Measurements from ENCODE around the gene VANGL2.

The VANGL2 gene

GRCh38 chr1:160400223-160400645 lies at the start of gene VANGL2:
VANGL2 (plus strand) TSS chr1:160400564; CDS start chr1:160415838, 15,274 bp downstream.
- DNase-seq: no peak

GRCh38 chr1:160351629-160352028 lies 48.7 kb upstream of the VANGL2 start:
- DNase-seq: no peak

DNA sequence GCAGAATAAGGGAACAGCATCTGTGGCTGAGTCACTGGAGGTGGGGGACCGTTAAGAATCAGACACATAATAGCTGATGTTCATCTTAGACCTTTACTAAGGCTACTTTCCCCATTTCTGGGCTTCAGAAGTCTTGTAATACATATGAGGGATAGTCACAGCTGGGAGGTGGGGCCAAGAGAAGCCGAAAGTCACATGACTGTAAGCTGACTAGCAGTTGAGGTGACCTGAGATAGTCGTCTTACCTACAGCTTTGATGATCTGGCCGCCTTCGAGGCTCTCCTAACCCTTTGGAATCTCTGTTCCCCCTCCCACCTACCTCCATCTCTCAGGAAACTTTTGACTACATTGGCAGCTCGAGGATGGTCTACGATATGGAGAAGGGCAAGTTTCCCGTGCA lies 47.8 kb upstream of the VANGL2 start:
- DNase-seq: no peak

DNA sequence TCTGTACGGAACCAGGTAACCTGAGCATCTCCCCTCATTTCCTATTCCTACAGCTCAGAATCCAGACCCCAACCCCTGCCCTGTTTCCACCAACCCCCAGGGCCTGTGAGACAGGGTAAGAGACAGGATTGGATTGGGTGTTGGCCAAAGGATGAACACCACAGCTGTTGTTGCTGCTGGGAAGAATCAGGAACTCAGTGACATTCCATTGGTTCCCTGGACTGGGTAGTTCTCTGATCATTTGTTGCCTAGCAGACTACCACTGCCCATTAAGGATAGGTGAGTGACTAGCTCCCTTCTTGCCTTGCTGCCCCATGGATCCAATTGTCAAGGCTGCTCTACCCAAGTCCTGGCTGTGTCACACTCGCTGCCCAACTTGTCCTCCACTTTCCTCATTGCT lies 47.1 kb upstream of the VANGL2 start:
- DNase-seq: no peak

DNA sequence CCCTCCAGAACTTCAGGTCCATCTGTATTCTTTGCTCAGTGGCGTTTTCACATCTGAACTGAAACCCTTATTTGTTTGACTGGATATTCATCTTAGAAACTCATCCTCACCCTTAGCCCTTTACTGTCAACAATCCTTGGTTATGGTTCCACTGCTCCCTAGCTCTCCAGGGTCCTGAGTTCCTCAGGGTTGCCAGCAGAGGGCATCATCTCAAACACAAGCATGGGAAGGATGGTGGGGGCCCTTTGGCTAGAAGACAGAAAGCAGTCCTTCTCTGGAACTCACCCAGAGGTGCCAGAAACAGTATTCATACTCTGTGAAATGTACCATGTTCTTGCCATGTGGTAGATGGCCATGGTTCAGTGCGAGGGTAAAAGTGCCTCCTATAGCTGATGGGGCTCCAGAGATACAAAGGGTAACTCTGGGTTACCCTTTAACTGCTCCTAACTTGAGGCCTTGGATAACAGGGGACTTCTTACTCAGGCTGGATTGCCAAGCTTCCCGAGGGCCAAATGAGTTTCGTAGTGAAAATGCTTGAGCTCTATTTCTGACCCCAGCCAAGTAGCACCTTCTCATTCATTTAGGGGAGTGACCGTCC lies 45.9 kb upstream of the VANGL2 start:
- no peak for DNase-seq

GRCh38 chr1:160357286-160358002 lies 42.9 kb upstream of the VANGL2 start:
- DNase-seq: no peak

GRCh38 chr1:160358073-160358472 lies 42.3 kb upstream of the VANGL2 start:
- DNase-seq: no peak

GRCh38 chr1:160359559-160360226 lies 40.7 kb upstream of the VANGL2 start:
- no peak for DNase-seq

DNA sequence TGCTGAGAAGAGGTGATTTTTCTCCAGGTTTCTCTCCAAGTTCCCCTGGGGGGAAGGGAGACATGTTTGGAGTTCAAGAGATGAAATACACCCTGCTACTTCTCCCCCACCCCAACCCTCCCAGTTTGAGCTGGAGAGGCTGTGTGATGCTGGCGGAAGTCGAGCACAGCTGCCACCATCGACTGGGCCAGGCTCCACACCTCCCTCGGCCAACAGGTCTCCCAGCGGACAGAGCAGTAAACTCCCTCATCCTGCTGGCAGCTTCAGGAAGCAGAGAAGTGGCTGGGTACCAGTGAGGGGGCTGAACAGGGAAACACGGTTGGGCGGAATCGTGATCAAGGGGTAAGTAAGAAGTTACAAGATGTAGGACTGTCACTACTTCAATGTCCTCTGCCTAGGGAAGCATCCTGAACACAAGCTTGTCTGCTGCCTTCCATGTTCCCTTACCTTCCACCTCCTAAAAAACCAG lies 40.1 kb upstream of the VANGL2 start:
- no peak for DNase-seq

- no peak for DNase-seq
These were observed 39.2 kb upstream of the VANGL2 start for GRCh38 chr1:160361199-160361598.

DNA sequence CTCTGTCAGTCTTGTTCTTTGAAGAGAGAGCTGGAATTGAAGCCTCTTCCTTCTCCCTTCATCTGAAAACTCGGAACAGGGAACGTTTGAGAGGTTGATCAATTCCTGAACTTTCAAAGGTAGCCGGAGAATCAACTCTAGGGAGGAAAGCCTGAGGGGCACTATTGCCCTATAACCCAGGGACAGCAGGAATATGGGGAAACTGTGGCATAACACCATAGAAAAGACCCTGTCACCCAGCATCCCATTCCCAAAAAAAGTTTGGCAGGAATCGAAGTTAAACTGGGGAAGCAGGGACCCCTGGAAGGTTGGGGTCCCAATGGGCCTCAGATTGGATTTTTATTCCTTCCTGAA lies 38.6 kb upstream of the VANGL2 start:
- no peak for DNase-seq

- DNase-seq: no peak
These were observed 38.0 kb upstream of the VANGL2 start for GRCh38 chr1:160362168-160362957.

DNA sequence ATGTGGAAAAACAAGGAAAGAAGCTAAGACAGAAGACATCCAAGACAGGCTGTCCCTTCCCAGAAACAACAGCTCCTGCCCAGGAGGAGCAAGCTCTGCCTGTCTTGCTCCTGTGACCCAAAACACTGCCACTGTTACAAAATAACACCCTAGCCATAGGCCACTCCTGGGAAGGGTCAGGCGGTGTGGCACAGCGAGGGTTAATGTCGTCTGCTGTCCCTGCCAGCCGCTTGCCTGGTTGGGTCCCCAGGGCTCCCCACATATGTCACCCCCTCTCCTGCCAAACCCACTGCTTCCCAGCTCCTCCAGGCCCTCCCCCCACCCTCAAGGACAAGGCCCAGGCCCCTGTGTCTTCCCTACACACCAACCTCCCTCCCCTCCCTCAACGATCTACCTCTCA lies 37.4 kb upstream of the VANGL2 start:
- DNase-seq: no peak

- no peak for DNase-seq
These were observed 36.2 kb upstream of the VANGL2 start for GRCh38 chr1:160363951-160364735.

GRCh38 chr1:160365325-160365724 lies 35.0 kb upstream of the VANGL2 start:
- no peak for DNase-seq

- DNase-seq: no peak
These were observed 33.4 kb upstream of the VANGL2 start, which contains the start of gene NHLH1 for GRCh38 chr1:160366731-160367515. NHLH1 (plus strand) TSS chr1:160367071; CDS start chr1:160370732, 3,661 bp downstream.

DNA sequence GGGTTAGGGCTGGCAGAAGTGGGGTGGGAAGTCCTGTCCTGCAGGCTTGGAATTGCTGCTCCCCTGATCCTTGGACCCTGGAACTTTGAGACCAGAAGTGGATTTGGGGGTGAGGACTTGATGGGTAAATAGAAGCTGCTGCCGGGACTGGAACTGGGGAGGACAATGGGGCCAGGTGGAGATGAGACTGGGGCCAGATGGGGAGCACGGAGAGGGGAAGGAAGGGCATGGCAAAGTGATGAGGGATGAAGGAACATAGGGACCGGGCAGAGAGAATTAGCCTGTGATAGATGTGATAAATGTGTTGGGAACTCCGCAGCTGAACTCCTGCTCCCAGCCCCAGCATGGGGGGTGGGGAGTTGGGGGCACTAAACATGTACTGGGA lies 32.9 kb upstream of the VANGL2 start:
- no peak for DNase-seq

GRCh38 chr1:160367934-160368923 lies 32.1 kb upstream of the VANGL2 start:
- DNase-seq: no peak

DNA sequence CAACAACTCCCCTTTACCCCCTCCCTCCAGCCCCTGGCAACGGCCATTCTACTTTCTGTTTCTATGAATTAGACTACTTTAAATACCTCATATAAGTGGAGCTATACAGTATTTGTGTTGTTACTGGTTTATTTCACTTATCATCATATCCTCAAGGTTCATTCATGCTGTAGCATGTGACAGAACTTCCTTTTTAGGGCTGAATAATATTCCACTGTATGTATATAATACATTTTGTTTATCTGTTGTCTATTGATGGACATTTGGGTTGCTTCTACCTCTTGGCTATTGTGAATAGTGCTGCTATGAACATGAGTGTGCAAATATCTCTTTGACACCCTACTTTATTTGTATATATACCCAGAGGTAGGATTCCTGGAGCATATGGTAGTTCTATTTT lies 31.3 kb upstream of the VANGL2 start:
- DNase-seq: no peak

All from NCI-H2029 (cell line).